H1 (cell line): ENCODE results near the gene PRKCA. TPM values are rescaled to one million over a fixed set of nuclear protein-coding genes. Genes with fewer than 3 reads are reported as not detected.
A peak's percentile ranks its signal among the peaks of the same experiment; 100 is the strongest.

Experiments
- CTCF ChIA-PET: fragments of 300-600 bp; sonication (Branson Sonifier 250); formaldehyde crosslinking; loops from one replicate; lab custom pipeline; 2021; ENCODE audit not compliant: partially characterized antibody; lab: Charles Lee
- POLR2A ChIA-PET: fragments of 300-600 bp; sonication (Branson Sonifier 250); formaldehyde crosslinking; loops from one replicate; lab custom pipeline; 2021; ENCODE audit warnings: inconsistent platforms; ENCODE audit not compliant: partially characterized antibody; lab: Charles Lee
- DNase-seq, 2 experiments: peaks; one replicate each; pipeline versions ENCODE4 v3.0.0 to v3.0.0-alpha.2; 2010 to 2022; ENCODE audit warnings: low spot score in 2 of 2, low read depth in 1 of 2, mixed read lengths in 1 of 2
- FAIRE-seq: peaks from 2 replicates; lab custom pipeline; 2011; peaks lifted over from hg19 to GRCh38; lab: Jason Lieb, UNC
- H2AFZ ChIP-seq: 2 replicates; pipeline ENCODE4 v1.8.1; 2012; ENCODE audit warnings: low read length, inconsistent platforms
- H2AK5ac ChIP-seq: 2 replicates; pipeline ENCODE4 v1.6.1; 2013; ENCODE audit warnings: low read depth, low read length
- H2BK120ac ChIP-seq: replicated peaks from 2 replicates; pipeline ENCODE3; 2013; ENCODE audit warnings: low read depth, low read length, inconsistent platforms
- H2BK12ac ChIP-seq: 2 replicates; pipeline ENCODE4 v1.6.1; 2013; ENCODE audit warnings: low read depth, low read length
- H2BK15ac ChIP-seq: 2 replicates; pipeline ENCODE4 v1.6.1; 2013; ENCODE audit warnings: low read length
- H2BK20ac ChIP-seq: 2 replicates; pipeline ENCODE4 v1.6.1; 2013; ENCODE audit warnings: low read length
- H2BK5ac ChIP-seq: 2 replicates; pipeline ENCODE4 v1.6.1; 2013; ENCODE audit warnings: low read depth, low read length
- H3K14ac ChIP-seq: 2 replicates; pipeline ENCODE4 v1.6.1; 2013; ENCODE audit warnings: inconsistent platforms; ENCODE audit not compliant: insufficient read length
- H3K18ac ChIP-seq: 2 replicates; pipeline ENCODE4 v1.6.1; 2013; ENCODE audit warnings: low read length; ENCODE audit errors: extremely low read depth
- H3K23ac ChIP-seq: 2 replicates; pipeline ENCODE4 v1.6.1; 2013; ENCODE audit warnings: inconsistent platforms; ENCODE audit not compliant: insufficient read length
- H3K23me2 ChIP-seq: 2 replicates; pipeline ENCODE4 v1.6.1; 2013; ENCODE audit warnings: low read depth, low read length
- H3K27ac ChIP-seq: 2 replicates; pipeline ENCODE4 v1.6.1; 2011; ENCODE audit warnings: low read depth, low read length, inconsistent platforms
- H3K27me3 ChIP-seq, 4 experiments: replicated peaks in 1 of 4; 1 replicate in 1 of 4; 2 replicates in 3 of 4; pipeline versions ENCODE4 v1.6.1 to v1.8.1; 2011 to 2013; ENCODE audit warnings: low read length in 3 of 4, mild to moderate bottlenecking in 3 of 4, inconsistent platforms in 2 of 4, mixed read lengths in 2 of 4, moderate library complexity in 1 of 4; ENCODE audit not compliant: control insufficient read depth in 3 of 4, insufficient read depth in 3 of 4; ENCODE audit errors: extremely low read depth in 1 of 4
- H3K36me3 ChIP-seq, 4 experiments: 2 replicates each; pipeline versions ENCODE4 v1.6.1 to v1.8.1; 2011 to 2013; ENCODE audit warnings: mild to moderate bottlenecking in 4 of 4, low read length in 3 of 4, moderate library complexity in 2 of 4, control low read depth in 1 of 4, inconsistent platforms in 1 of 4; ENCODE audit not compliant: insufficient read depth in 4 of 4, control insufficient read depth in 2 of 4
- H3K4ac ChIP-seq: replicated peaks from 2 replicates; pipeline ENCODE3; 2013; ENCODE audit warnings: low read length, low read depth, mixed read lengths, inconsistent platforms; ENCODE audit not compliant: insufficient read length
- H3K4me1 ChIP-seq, 4 experiments: replicated peaks in 1 of 4; 1 replicate in 1 of 4; 2 replicates in 3 of 4; pipeline versions ENCODE4 v1.6.1 to v1.8.1; 2011 to 2013; ENCODE audit warnings: low read length in 3 of 4, inconsistent platforms in 2 of 4, mixed read lengths in 1 of 4; ENCODE audit not compliant: insufficient read depth in 4 of 4, control insufficient read depth in 3 of 4
- H3K4me2 ChIP-seq, 2 experiments: 2 replicates each; pipeline versions ENCODE4 v1.6.1 to v1.8.1; 2011 to 2013; ENCODE audit warnings: low read depth in 2 of 2, low read length in 2 of 2, control low read depth in 1 of 2, inconsistent platforms in 1 of 2, mild to moderate bottlenecking in 1 of 2; ENCODE audit not compliant: insufficient read depth in 1 of 2
- H3K4me3 ChIP-seq, 4 experiments: fragments of 200-600, 300-600 bp in 1 of 4; sonication (generic), shearing (Covaris generic), sonication (Bioruptor Twin) in 1 of 4; 2 replicates each; pipeline versions ENCODE4 v1.5.1 to v1.8.1; 2011 to 2016; ENCODE audit warnings: low read length in 4 of 4, low read depth in 3 of 4, control low read depth in 2 of 4, inconsistent platforms in 2 of 4, mild to moderate bottlenecking in 2 of 4, mixed read lengths in 1 of 4, moderate library complexity in 1 of 4; ENCODE audit not compliant: insufficient read depth in 2 of 4; ENCODE audit errors: extremely low read depth in 1 of 4
- H3K56ac ChIP-seq: replicated peaks from 2 replicates; pipeline ENCODE3; 2013; ENCODE audit warnings: low read depth, mild to moderate bottlenecking, mixed read lengths, low read length, inconsistent platforms; ENCODE audit not compliant: insufficient read length
- H3K79me1 ChIP-seq: 2 replicates; pipeline ENCODE4 v1.6.1; 2013; ENCODE audit warnings: low read depth, low read length, control low read depth
- H3K79me2 ChIP-seq, 2 experiments: 2 replicates each; pipeline versions ENCODE4 v1.6.1 to v1.8.1; 2012 to 2013; ENCODE audit warnings: low read length in 2 of 2, mild to moderate bottlenecking in 2 of 2, inconsistent platforms in 1 of 2; ENCODE audit not compliant: insufficient read depth in 2 of 2, control insufficient read depth in 1 of 2
- H3K9ac ChIP-seq, 4 experiments: replicated peaks in 1 of 4; 1 replicate in 1 of 4; 2 replicates in 3 of 4; pipeline versions ENCODE4 v1.6.1 to v1.8.1; 2011 to 2013; ENCODE audit warnings: low read depth in 3 of 4, low read length in 3 of 4, control low read depth in 2 of 4, mild to moderate bottlenecking in 2 of 4, moderate library complexity in 2 of 4, inconsistent platforms in 1 of 4; ENCODE audit errors: extremely low read depth in 1 of 4
- H3K9me3 ChIP-seq, 2 experiments: 2 replicates each; pipeline versions ENCODE4 v1.6.1 to v1.8.1; 2012 to 2013; ENCODE audit warnings: mild to moderate bottlenecking in 2 of 2, moderate library complexity in 2 of 2, control low read depth in 1 of 2, inconsistent platforms in 1 of 2, low read depth in 1 of 2, low read length in 1 of 2, mixed read lengths in 1 of 2; ENCODE audit not compliant: insufficient read depth in 2 of 2
- H4K20me1 ChIP-seq, 2 experiments: replicated peaks in 1 of 2; 2 replicates each; pipeline versions ENCODE3 to v1.8.1; 2011 to 2013; ENCODE audit warnings: inconsistent platforms in 2 of 2, low read length in 2 of 2, mild to moderate bottlenecking in 1 of 2; ENCODE audit not compliant: insufficient read depth in 2 of 2, control insufficient read depth in 1 of 2
- H4K5ac ChIP-seq: 2 replicates; pipeline ENCODE4 v1.6.1; 2013; ENCODE audit warnings: low read length, low read depth, mixed read lengths, inconsistent platforms; ENCODE audit not compliant: insufficient read length
- H4K8ac ChIP-seq: 2 replicates; pipeline ENCODE4 v1.8.0; 2013; ENCODE audit warnings: mild to moderate bottlenecking, moderate library complexity, low read length, inconsistent platforms; ENCODE audit not compliant: insufficient read depth; ENCODE audit errors: extremely low read depth
- H4K91ac ChIP-seq: replicated peaks from 2 replicates; pipeline ENCODE3; 2013; ENCODE audit warnings: low read length, mixed read lengths, inconsistent platforms; ENCODE audit not compliant: insufficient read length
- ASH2L ChIP-seq: fragments of 200-600, 300-600 bp; sonication (generic); IDR thresholded peaks from one replicate; pipeline ENCODE4 v1.7.1; 2017; ENCODE audit warnings: low read length
- BACH1 ChIP-seq: IDR thresholded peaks from 2 replicates; pipeline ENCODE4 v1.6.1; 2012; ENCODE audit warnings: low read length, improper control_type of control experiment
- BRCA1 ChIP-seq: IDR thresholded peaks from 2 replicates; pipeline ENCODE4 v1.6.1; 2012; ENCODE audit warnings: low read depth, low read length, improper control_type of control experiment
- HDAC2 ChIP-seq, 2 experiments: fragments of 300-600 bp in 1 of 2; sonication (generic) in 1 of 2; IDR thresholded peaks; 2 replicates each; pipeline ENCODE4 v1.6.1; 2011 to 2012; ENCODE audit warnings: low read depth in 2 of 2, low read length in 2 of 2, mild to moderate bottlenecking in 2 of 2, moderate library complexity in 2 of 2, borderline replicate concordance in 1 of 2, inconsistent platforms in 1 of 2
- KDM1A ChIP-seq: fragments of 200-600, 300-600 bp; sonication (generic); IDR thresholded peaks from 2 replicates; pipeline ENCODE4 v1.7.1; 2016; ENCODE audit warnings: mild to moderate bottlenecking, low read length, borderline replicate concordance
- PHF8 ChIP-seq: fragments of 200-600 bp; sonication (generic); conservative IDR thresholded peaks from 2 replicates; pipeline ENCODE4 v1.7.1; 2012; ENCODE audit warnings: low read depth, mild to moderate bottlenecking, inconsistent platforms, low read length, moderate library complexity
- POU5F1 ChIP-seq: IDR thresholded peaks from 2 replicates; pipeline ENCODE4 v1.6.1; 2011; ENCODE audit warnings: low read depth, mild to moderate bottlenecking, low read length, moderate library complexity
- RXRA ChIP-seq: IDR thresholded peaks from 2 replicates; pipeline ENCODE4 v1.6.1; 2011; ENCODE audit warnings: low read depth, mild to moderate bottlenecking, low read length, moderate library complexity; ENCODE audit not compliant: insufficient read depth
- SAP30 ChIP-seq: fragments of 300-600 bp; sonication (generic); IDR thresholded peaks from 2 replicates; pipeline ENCODE4 v1.7.1; 2012; ENCODE audit warnings: low read length, moderate library complexity, mild to moderate bottlenecking, inconsistent platforms; ENCODE audit not compliant: insufficient read depth, insufficient replicate concordance
- SP2 ChIP-seq: IDR thresholded peaks from 2 replicates; pipeline ENCODE4 v1.6.1; 2012; ENCODE audit warnings: mild to moderate bottlenecking, low read length, inconsistent platforms
- USF2 ChIP-seq: IDR thresholded peaks from 2 replicates; pipeline ENCODE4 v1.6.1; 2011; ENCODE audit warnings: low read length, improper control_type of control experiment
- ZNF274 ChIP-seq: IDR thresholded peaks from 2 replicates; pipeline ENCODE4 v1.7.0; 2012; ENCODE audit warnings: low read length, borderline replicate concordance; ENCODE audit errors: extremely low read depth
- WGBS, 2 experiments: shearing (Covaris generic) in 1 of 2; methylation state at CpG; one replicate each; pipeline versions ENCODE4 v1.1.6 to v1.1.7; 2013 to 2015; ENCODE audit warnings: low lambda C conversion rate in 2 of 2, mixed read lengths in 2 of 2, inconsistent platforms in 1 of 2, low coverage in 1 of 2, missing lambda C conversion rate in 1 of 2; ENCODE audit not compliant: insufficient replicate concordance in 2 of 2, insufficient coverage in 1 of 2, insufficient read length in 1 of 2; ENCODE audit errors: extremely low coverage in 1 of 2, missing lambda C conversion rate in 1 of 2; 5-methylcytosine and 5-hydroxymethylcytosine counted together
- polyA plus RNA-seq, 7 experiments: library from polyadenylated mRNA; depleted of rRNA in 3 of 7; stranded (reverse) in 5 of 7; unstranded in 2 of 7; fragments of >200 nt in 5 of 7; fragments of 200-250 nt in 2 of 7; gene quantifications; 1 replicate in 5 of 7; 2 replicates in 1 of 7; 4 replicates in 1 of 7; pipeline versions ENCODE4 v1.2.1 to v1.2.3, GENCODE V29; 2011 to 2013; ENCODE audit warnings: missing spikeins in 2 of 7, mixed read lengths in 2 of 7
- total RNA-seq: library from RNA; stranded (reverse); fragmentation: NEBNext Ultra II Directional; extraction: Animal tissue kit (Norgen Biotek cat#: 25700); gene quantifications from 2 replicates; pipeline ENCODE4 v1.2.1, GENCODE V29; 2021

The PRKCA gene
- total and polyA plus RNA-seq, 2 of the 8 experiments (the other 6 are each of a cell fraction or from before 2014, with no cell fraction given), result 5.8 to 17.8 TPM

GRCh38 chr17:66301367-66301863, 998 bp upstream of the PRKCA start:
- Histone ChIP-seq H4K5ac (no peak overlapping the region), H3K14ac (no peak overlapping the region), H3K4me1 (peaks cover 2 to 11% (median 6%) of the 10 kb centered on the region in 4 experiments), H2BK15ac (no peak overlapping the region), H2BK12ac (no peak overlapping the region), H3K27ac (no peak overlapping the region), H4K20me1 (no peaks in the 10 kb centered on the region), H3K4me3 (peak overlapping the region; percentile 62 to 90 (median 66)), H4K8ac (no peak overlapping the region; the same call in 1 of the 2 replicates)
- ChIA-PET POLR2A (no interaction called here), CTCF (interaction anchor here (0.9 to 1.6 kb wide), 4 partner anchors 9 to 218 kb away, joined by 3 to 4 read pairs (median 3); no protein-coding TSS in a partner anchor)
- TF ChIP-seq POU5F1, result no peak
- peak; percentile 72 for TF ChIP-seq SAP30
- no peak for TF ChIP-seq ZNF274
- peak; percentile 22 for TF ChIP-seq ASH2L
- TF ChIP-seq PHF8, result no peak
- TF ChIP-seq SP2, result no peak
- TF ChIP-seq KDM1A, result peak; percentile 89
- no peak for TF ChIP-seq RXRA
- TF ChIP-seq BACH1, result no peak
- TF ChIP-seq USF2, result no peak
- no peak for TF ChIP-seq BRCA1
- 0 out of 4 replicates have a peak, but pooled peaks have one; percentile 5 to 70 for TF ChIP-seq HDAC2 (IDR thresholded peaks at IDR 0.05; ENCODE audit: borderline replicate concordance in 1 of 2, low read depth in 2 of 2, low read length in 2 of 2)
- TF ChIP-seq, all 59 proteins: peak for 4
- H3K9me3 ChIP-seq, result no peaks in the 10 kb centered on the region
- WGBS, 2 experiments, result 16% methylated on average over 14 of the region's 14 CpGs; no CpG with 5 or more reads in 1 of the 2 experiments
- H3K18ac ChIP-seq, result no peak overlapping the region
- FAIRE-seq (no peak), DNase-seq (no peak)
- H3K79me1 ChIP-seq, result no peaks in the 10 kb centered on the region
- no peak overlapping the region for H2BK5ac ChIP-seq
- H3K9ac ChIP-seq, result peak overlapping the region in 1 of 4 experiments; percentile 13; a peak in 3 of 7 replicates
- H4K91ac ChIP-seq, result no peak overlapping the region
- H3K4me2 ChIP-seq, result peak overlapping the region; percentile 85 to 98
- H2BK120ac ChIP-seq, result no peak overlapping the region
- H3K56ac ChIP-seq, result no peak overlapping the region
- H2BK20ac ChIP-seq, result no peak overlapping the region
- peaks cover 0 to 3% of the 10 kb centered on the region in 2 experiments; a peak in 2 of 4 replicates for H3K79me2 ChIP-seq
- H3K27me3 ChIP-seq, result peaks cover 0 to 17% (median 7%) of the 10 kb centered on the region in 4 experiments; a peak in 6 of 7 replicates
- H3K23me2 ChIP-seq, result peaks cover 12% of the 10 kb centered on the region
- no peak overlapping the region for H2AFZ ChIP-seq
- H3K4ac ChIP-seq, result no peak overlapping the region
- H3K36me3 ChIP-seq, result no peaks in the 10 kb centered on the region; a peak in 1 of 8 replicates
- H3K23ac ChIP-seq, result no peak overlapping the region
- no peak overlapping the region for H2AK5ac ChIP-seq
